Stimulated activated CD8-positive, alpha-beta memory T cell treated with anti-CD3 and anti-CD28 coated beads, Interleukin-4, amount 100 ng/mL, for 24 hours (primary cell): ENCODE measurements around the gene UPK3BL2.
"Not testable (repeated sequence)": the region's sequence is repeated elsewhere in the genome, so short reads cannot be mapped to it uniquely, and the experiment has no call there.

Experiments used
- DNase-seq: peaks from one replicate; pipeline ENCODE4 v3.0.0-alpha.2; 2020; ENCODE audit warnings: low read depth

Gene UPK3BL2

GRCh38 chr7:102531583-102531982 is 11.9 kb downstream of the UPK3BL2 start:
- DNase-seq = not testable (repeated sequence)

DNA sequence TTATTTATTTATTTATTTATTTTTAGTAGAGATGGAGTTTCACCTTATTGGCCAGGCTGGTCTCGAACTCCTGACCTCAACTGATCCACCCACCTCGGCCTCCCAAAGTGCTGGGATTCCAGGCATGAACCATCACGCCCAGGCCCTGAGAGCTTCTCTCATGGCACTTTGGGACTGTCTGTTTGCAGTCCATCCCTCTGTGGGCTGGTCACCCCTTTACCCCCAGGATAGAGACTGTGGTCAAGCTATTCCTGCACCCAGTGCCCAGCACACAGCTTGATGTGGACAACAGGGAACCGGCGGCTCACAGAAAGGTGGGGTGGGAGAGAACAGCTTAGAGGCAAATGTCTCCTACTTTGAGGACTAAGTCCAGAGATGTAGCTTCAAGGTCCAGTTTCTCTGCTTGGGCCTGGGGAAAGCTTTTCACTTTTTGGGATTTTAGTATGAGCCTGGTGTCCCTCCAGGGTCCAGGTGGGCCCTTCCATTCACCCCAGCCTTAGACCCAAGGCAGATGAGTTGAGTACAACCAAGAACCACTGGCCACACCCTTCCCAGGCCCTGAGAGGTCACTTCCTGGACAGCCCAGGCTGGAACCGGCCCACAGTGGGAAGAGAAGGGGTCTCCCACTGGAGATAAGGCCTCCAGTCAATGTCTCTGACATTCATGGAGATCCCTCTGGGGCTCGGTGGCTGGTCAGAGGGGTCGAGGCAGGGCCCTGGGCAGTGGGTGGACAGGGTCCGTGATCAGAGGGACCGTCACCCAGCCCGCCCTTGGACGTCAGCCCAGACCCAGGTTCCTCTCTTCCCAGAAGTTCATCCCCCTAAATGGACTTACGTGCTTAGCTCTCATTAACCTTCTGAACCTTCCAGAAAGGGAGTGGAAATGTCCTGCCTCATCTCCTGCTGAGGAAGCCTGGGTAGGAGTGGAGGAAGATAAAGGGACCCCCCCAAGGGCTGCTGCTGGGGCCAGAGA is 15.4 kb downstream of the UPK3BL2 start:
- not testable (repeated sequence) for DNase-seq

DNA sequence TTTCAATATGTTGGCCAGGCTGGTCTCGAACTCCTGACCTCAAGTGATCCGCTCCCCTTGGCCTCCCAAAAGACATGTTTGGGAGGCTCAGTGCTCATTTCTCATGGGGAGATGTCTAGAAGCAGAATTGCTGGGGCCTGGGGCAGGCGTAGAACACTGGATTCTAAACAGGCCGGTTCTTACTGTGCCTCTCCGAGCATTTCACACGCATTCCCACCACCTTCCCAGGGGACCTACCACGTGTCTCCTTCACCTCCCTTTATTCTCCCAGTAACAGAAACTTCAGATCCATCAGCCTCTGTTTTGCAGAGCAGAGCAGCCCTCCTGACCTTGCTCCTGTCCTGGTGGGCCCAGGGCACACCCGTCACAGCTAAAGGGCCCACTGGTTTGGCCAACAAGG is 16.3 kb downstream of the UPK3BL2 start:
- not testable (repeated sequence) for DNase-seq

DNA sequence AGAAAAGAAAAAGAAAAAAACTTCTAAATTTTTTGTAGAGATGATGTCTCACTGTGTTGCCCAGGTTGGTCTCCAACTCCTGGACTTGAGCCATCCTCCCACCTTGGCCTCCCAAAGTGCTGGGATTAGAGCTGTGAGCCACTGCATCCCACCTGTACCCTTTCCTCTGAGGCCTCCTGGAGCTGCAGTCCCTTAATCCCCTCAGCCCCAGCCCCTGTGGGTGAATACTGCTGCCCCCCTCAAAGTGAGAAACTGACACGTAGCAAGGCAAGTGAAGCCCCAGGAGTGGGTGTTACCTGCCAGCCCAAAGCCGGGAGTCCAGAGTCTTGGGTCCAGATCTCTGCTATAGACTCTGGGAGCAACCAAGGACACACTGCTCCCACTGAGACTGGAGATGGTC is 18.7 kb downstream of the UPK3BL2 start:
- DNase-seq = not testable (repeated sequence)

GRCh38 chr7:102520797-102521196 is 22.7 kb downstream of the UPK3BL2 start:
- not testable (repeated sequence) for DNase-seq

- not testable (repeated sequence) for DNase-seq
Measured at GRCh38 chr7:102517550-102518147, 25.8 kb downstream of the UPK3BL2 start, which contains the start of gene RASA4B. Gene RASA4B, minus strand, starts transcription at chr7:102517777. Its CDS starts 67 bp downstream, at chr7:102517710.

DNA sequence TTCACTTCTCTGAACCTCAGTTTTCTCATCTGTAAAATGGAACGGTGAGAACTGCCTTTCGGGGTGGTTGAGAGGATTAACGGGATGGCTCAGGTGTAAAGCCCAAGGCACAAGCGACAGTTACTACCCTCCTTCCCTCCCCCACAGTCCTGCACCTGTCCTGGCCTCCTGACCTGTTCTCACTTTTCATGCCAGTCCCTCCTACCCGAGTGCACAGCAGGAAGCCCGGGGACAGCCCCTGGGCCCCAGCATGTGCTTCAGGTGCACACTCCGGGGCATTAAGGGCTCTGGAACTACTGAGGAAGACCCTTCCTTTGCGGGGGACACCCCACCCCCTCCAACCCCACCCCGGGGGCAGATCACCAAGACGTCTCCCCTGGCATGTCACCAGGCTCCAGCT is 26.5 kb downstream of the UPK3BL2 start:
- not testable (repeated sequence) for DNase-seq

GRCh38 chr7:102515889-102516288 is 27.6 kb downstream of the UPK3BL2 start:
- DNase-seq = not testable (repeated sequence)

- not testable (repeated sequence) for DNase-seq
Measured at GRCh38 chr7:102514881-102515721, 28.4 kb downstream of the UPK3BL2 start.

DNA sequence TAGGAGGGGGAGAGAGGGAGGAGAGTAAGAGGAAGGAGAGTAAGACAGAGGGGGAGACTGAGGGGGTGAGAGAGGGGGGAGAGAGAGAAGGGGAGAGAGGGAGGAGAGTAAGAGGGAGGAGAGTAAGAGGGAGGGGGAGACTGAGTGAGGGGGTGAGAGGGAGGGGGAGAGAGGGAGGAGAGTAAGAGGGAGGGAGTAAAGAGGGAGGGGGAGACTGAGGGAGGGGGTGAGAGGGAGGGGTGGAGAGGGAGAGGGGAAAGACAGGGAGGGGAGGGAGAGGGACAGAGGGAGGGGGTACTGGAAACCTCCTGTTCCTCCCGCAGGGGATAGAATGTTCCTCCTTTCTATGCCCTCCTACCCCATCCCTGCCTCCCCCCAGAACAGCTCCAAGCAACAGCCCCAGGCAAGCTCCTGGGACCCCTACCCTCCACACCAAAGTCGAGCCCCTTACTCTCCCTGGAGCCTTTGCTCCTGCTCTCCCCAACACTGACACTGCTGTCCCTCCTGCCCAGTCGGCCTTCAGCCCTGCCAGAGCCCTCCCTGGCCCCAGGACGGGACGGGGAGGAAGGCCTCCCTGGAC is 30.8 kb downstream of the UPK3BL2 start:
- not testable (repeated sequence) for DNase-seq

DNA sequence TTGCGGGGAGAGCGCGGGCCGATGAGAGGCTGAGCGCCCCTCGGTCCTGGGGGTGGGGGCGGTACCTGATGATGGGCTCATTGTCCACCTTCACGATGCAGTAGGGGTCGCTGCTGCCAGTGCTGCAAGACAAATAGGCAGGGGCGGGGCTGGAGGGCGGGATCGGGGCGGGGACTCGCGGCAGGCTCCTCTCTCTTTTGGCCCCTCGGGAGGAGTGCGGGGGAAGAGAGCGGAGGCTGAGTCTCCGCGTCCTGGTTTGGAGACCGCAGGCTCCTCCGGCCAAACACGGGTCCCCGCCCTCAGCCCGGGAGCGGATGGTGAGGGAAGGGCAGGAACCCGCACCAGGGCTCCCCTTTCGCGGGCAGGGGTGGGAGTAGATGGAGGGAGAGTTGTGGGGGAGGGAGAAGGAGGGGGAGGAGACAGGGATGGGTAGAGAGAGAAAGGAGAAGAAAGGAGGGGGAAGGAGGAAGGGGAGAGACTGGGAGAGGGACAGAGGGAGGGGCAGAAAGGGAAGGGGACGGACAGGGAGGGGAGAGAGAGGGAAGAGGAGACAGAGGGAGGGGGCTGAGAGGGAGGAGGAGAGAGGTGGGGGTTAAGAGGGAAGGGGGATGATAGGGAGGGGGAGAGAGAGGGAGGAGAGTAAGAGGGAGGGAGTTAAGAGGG is 31.5 kb downstream of the UPK3BL2 start:
- DNase-seq = not testable (repeated sequence)

GRCh38 chr7:102510575-102510974 is 32.9 kb downstream of the UPK3BL2 start:
- not testable (repeated sequence) for DNase-seq

- DNase-seq = not testable (repeated sequence)
Measured at GRCh38 chr7:102507410-102508088, 35.9 kb downstream of the UPK3BL2 start.

DNA sequence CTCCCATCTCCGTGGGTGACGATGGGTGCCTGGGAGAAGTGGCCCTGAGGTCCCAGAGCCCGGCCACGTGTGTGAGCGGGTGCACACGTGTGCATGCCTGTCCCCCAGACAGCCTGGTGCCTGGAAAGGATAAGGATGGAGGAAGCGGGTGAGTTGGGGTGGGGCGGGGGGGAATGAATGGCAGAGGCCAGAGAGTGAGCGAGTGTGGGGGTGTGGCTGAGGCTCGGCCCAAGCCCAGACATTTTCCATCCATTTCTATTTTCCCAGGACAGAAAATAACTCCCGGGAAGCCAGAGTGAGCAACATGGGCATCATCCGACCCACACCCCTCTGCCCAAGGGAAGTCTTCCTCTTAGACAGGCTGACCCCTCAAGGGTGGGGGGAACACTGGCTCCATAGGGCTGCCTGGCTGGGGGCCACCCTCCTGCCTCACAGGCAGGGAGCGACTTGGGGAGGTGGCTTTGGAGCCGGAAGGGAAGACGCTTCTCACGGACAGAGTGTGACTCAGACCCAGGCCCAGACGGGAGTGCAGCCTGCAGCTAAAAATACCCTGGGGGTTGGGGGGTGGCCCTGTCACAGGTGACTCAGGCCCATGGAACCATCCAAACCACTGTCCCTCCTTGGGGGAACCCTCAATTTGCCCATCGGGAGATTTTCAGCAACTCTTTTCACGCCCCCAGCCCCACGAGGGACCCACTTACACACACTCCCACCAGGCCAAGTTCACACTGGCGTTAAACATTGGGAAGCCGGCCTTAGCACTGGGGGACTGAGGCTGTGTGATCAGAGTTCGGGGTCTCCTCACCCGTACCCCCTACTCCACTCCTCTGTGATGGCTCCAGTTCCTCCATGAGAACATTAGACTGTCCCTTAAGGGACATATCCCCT is 38.0 kb downstream of the UPK3BL2 start:
- DNase-seq = not testable (repeated sequence)

DNA sequence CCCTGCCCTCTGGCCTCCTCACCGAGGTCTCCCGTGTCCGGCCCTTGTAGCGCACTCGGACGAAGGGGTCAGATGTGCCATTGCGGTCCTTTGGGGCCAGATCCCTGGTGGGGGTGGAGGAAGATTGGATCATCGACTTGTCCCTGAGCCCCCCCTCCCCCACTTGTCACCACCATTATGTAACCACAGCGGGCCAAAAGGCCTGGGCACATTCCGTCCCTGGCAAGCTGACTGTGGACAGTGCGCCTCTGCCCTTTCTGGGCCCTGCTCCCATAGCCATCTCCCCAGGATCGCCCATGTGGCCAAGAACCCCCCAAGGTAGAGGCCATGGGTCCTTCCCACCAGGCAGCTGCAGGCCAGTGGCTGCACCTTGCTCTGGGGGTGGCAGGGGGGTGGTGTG is 40.4 kb downstream of the UPK3BL2 start:
- not testable (repeated sequence) for DNase-seq

DNA sequence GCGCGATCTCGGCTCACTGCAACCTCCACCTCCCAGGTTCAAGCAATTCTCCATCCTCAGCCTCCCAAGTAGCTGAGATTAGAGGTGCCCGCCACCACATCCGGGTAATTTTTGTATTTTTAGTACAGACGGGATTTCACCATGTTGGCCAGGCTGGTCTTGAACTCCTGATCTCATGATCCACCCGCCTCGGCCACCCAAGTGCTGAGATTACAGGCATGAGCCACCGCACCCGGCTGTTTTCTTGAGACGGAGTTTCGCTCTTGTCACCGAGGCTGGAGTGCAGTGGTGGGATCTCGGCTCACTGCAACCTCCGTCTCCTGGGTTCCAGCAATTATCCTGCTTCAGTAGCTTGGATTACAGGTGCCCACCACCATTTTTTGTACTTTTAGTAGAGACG is 45.2 kb downstream of the UPK3BL2 start:
- not testable (repeated sequence) for DNase-seq

- not testable (repeated sequence) for DNase-seq
Measured at GRCh38 chr7:102497308-102497707, 46.2 kb downstream of the UPK3BL2 start.

- not testable (repeated sequence) for DNase-seq
Measured at GRCh38 chr7:102496861-102497260, 46.6 kb downstream of the UPK3BL2 start.

DNA sequence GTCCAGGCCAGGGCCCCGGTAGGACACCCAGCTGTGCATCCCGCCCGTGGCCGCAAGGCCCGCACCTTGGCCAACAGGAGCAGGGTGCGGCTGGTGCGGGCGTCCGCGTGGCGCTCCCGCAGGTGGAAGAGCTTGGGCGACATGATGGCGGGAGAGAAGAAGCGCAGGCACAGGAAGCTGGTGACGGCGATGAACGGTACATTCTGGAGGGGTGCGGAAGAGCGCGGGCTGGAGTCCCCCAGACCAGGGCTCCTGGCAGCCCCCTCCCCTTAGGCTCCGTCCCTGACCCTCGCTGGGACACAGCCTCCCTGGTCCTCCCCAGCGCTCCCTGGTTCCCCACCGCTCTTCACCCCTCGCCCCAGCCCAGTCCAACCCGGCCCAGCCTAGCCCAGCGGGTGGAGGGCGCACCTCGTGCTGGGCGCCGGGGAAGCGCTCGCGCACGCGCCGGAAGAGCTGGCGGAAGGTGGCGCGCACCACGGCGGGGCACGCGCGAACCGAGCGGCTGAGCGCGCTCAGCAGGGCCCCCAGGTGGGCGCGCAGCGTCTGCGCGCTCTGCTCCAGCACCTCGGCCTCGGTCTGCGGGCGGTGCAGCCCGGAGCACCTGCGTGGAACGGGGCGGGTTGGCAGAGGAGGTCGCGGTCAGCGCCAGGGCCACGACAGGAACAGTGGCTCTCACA is 48.9 kb downstream of the UPK3BL2 start:
- DNase-seq = not testable (repeated sequence)
